Measurements from ENCODE around the gene TBCD. TPM values are rescaled to one million over a fixed set of nuclear protein-coding genes. Genes with fewer than 3 reads are reported as not detected.

The TBCD gene
- total and polyA plus RNA-seq, 12 donors = 25.6 to 240 (median 66.2) TPM

DNA sequence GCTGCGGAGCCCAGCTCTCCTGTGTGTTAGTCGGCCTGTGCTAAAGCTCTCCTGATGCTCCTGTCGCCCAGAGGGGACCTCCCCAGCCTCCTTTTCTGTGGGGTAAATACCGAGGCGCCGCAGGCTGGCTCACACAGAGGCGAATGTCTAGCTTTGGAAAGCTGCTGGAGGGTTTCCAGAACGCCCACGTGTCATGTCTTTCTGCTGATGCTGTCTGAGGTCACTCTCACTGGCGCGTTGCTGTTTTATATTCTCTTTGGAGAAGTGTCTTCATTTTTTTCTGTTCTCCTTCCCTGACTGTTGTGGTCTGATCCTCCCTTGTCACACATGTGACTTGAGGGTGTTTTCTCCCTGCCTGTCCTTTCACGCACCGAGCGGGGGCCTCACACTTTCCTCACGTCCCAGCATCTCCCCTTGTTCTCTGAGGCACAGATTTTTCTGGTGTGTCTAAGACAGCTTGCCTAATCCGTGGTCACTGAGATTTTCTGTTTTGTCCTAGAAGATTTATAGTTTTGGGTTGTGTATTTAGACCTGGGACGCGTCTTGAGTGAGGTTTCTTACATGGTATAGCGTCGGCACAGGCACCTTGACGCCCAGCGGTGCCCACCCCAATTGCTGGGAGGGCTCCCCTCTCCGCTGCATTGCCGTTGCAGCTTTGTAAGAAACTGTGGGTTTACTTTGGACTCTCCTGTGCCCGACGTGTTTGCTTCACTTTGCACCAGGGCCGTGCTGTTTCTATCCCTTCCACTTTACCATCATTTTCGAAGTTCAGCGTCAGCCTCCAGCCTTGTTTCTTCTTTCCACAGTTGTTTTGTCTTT, 180.0 kb downstream of the TBCD start:
- Histone ChIP-seq H3K9me3 (replicated peaks in 1 of 3) (no peaks in the 10 kb centered on the region), H3K27ac (no peak overlapping the region)
- TF ChIP-seq, protein P1, sequence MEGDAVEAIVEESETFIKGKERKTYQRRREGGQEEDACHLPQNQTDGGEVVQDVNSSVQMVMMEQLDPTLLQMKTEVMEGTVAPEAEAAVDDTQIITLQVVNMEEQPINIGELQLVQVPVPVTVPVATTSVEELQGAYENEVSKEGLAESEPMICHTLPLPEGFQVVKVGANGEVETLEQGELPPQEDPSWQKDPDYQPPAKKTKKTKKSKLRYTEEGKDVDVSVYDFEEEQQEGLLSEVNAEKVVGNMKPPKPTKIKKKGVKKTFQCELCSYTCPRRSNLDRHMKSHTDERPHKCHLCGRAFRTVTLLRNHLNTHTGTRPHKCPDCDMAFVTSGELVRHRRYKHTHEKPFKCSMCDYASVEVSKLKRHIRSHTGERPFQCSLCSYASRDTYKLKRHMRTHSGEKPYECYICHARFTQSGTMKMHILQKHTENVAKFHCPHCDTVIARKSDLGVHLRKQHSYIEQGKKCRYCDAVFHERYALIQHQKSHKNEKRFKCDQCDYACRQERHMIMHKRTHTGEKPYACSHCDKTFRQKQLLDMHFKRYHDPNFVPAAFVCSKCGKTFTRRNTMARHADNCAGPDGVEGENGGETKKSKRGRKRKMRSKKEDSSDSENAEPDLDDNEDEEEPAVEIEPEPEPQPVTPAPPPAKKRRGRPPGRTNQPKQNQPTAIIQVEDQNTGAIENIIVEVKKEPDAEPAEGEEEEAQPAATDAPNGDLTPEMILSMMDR (IDR thresholded peaks at IDR 0.05) = no peak
- no peak for TF ChIP-seq POLR2A (IDR thresholded peaks at IDR 0.05)

GRCh38 chr17:82932518-82933310, 180.8 kb downstream of the TBCD start:
- Histone ChIP-seq H3K4me3 (no peak overlapping the region), H3K9me3 (replicated peaks in 1 of 3) (no peaks in the 10 kb centered on the region), H3K27ac (no peak overlapping the region), H3K36me3 (replicated peaks in 1 of 2) (peaks cover 0 to 42% of the 10 kb centered on the region in 2 donors), H3K4me1 (replicated peaks in 1 of 2) (no peaks in the 10 kb centered on the region), H3K27me3 (no peaks in the 10 kb centered on the region)
- peak in 1 of 7 donors; percentile 5 for DNase-seq
- intact Hi-C loops (cut with DNase I) = no loop called here
- TF ChIP-seq, protein P1 (IDR thresholded peaks at IDR 0.05) = no peak
- no peak for TF ChIP-seq POLR2A (IDR thresholded peaks at IDR 0.05)
- 89 to 91% (median 89%) methylated on average over 28 of the region's 28 CpGs for WGBS, 4 donors

More for the DNA sequence above, 180.0 kb downstream of the TBCD start:
- Histone ChIP-seq H3K4me1 (replicated peaks in 1 of 2) (no peaks in the 10 kb centered on the region), H3K27me3 (no peaks in the 10 kb centered on the region), H3K36me3 (replicated peaks in 1 of 2) (peaks cover 0 to 42% of the 10 kb centered on the region in 2 donors), H3K4me3 (no peak overlapping the region)
- 83 to 89% (median 87%) methylated on average over 25 to 29 of the region's 29 CpGs for WGBS, 4 donors
- peak in 4 of 7 donors; percentile 45 to 78 (median 51) for DNase-seq
- intact Hi-C loops (cut with DNase I) = no loop called here

- TF ChIP-seq POLR2A (IDR thresholded peaks at IDR 0.05) = no peak
- TF ChIP-seq, protein P1 (IDR thresholded peaks at IDR 0.05) = no peak
- DNase-seq = peak in 1 of 7 donors; percentile 8
- H3K27me3 ChIP-seq = no peaks in the 10 kb centered on the region
- H3K4me3 ChIP-seq = no peak overlapping the region
- WGBS, 4 donors = 96 to 97% (median 96%) methylated on average over 15 of the region's 15 CpGs
- H3K27ac ChIP-seq = no peak overlapping the region
- H3K36me3 ChIP-seq (replicated peaks in 1 of 2) = peaks cover 0 to 41% of the 10 kb centered on the region in 2 donors
- intact Hi-C loops (cut with DNase I) = no loop called here
- H3K9me3 ChIP-seq (replicated peaks in 1 of 3) = no peaks in the 10 kb centered on the region
- no peaks in the 10 kb centered on the region for H3K4me1 ChIP-seq (replicated peaks in 1 of 2)
Measured at GRCh38 chr17:82933911-82934310, 182.0 kb downstream of the TBCD start.
